ENCODE data around the gene AMMECR1.

DNA sequence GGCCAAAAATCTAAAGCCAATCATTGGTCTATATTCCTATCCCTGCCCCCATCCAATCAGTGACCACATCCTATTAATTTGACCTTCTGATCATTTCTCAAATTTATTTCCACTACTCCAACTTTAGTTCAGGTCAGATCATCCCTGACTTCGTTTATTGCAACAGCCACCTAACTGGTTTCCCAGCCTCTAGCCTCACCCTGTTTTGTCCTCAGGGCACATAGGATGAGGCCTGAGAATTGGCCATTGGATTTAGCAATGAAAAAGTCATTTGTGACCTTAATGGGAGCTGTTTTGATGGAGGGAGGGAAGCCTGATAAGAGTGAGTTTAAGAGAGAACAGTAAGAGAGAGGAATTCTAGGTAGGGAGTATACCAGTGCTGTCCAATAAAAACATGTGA is 155.0 kb downstream of the AMMECR1 start:
- TF ChIP-seq, protein P1, sequence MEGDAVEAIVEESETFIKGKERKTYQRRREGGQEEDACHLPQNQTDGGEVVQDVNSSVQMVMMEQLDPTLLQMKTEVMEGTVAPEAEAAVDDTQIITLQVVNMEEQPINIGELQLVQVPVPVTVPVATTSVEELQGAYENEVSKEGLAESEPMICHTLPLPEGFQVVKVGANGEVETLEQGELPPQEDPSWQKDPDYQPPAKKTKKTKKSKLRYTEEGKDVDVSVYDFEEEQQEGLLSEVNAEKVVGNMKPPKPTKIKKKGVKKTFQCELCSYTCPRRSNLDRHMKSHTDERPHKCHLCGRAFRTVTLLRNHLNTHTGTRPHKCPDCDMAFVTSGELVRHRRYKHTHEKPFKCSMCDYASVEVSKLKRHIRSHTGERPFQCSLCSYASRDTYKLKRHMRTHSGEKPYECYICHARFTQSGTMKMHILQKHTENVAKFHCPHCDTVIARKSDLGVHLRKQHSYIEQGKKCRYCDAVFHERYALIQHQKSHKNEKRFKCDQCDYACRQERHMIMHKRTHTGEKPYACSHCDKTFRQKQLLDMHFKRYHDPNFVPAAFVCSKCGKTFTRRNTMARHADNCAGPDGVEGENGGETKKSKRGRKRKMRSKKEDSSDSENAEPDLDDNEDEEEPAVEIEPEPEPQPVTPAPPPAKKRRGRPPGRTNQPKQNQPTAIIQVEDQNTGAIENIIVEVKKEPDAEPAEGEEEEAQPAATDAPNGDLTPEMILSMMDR (IDR thresholded peaks at IDR 0.05), result no peak
- TF ChIP-seq POLR2AphosphoS5 (IDR thresholded peaks at IDR 0.05), result no peak
